LNCaP clone FGC (cell line): ENCODE measurements around the gene ATP5PD.

Experiments used
- DNase-seq: peaks from one replicate; pipeline ENCODE4 v3.0.0-alpha.2; 2011; ENCODE audit warnings: low read depth
- H3K4me3 ChIP-seq: 2 replicates; pipeline ENCODE4 v1.5.1; 2011; ENCODE audit warnings: mild to moderate bottlenecking, low read depth, low read length, control low read depth
- CTCF ChIP-seq: IDR thresholded peaks from 2 replicates; pipeline ENCODE4 v1.5.1; 2012; ENCODE audit warnings: mild to moderate bottlenecking; ENCODE audit not compliant: control insufficient read depth, insufficient read depth; ENCODE audit errors: extremely low read depth

ATP5PD gene

GRCh38 chr17:75046407-75047289 is at the start of gene ATP5PD, which contains the start of gene KCTD2:
TSS of gene ATP5PD (minus strand) at chr17:75046969. CDS start at chr17:75042650, 4,319 bp downstream.
TSS of gene KCTD2 (plus strand) at chr17:75047225. CDS start at chr17:75047251, 26 bp downstream.
- peak within 1 kb of the TSS; percentile 95 for H3K4me3 ChIP-seq
- DNase-seq: peak; percentile 90
- TF ChIP-seq CTCF: no peak

GRCh38 chr17:75096082-75096625 is 49.4 kb upstream of the ATP5PD start:
- DNase-seq: no peak
- TF ChIP-seq CTCF: no peak
- H3K4me3 ChIP-seq: no peak overlapping the region

GRCh38 chr17:75094871-75095399 is 48.2 kb upstream of the ATP5PD start:
- no peak for DNase-seq
- no peak for TF ChIP-seq CTCF
- no peak overlapping the region for H3K4me3 ChIP-seq

- no peak for TF ChIP-seq CTCF
- DNase-seq: no peak
- no peak overlapping the region for H3K4me3 ChIP-seq
These were observed 46.9 kb upstream of the ATP5PD start for GRCh38 chr17:75093548-75094158.

GRCh38 chr17:75091855-75092327 is 45.1 kb upstream of the ATP5PD start:
- DNase-seq: no peak
- H3K4me3 ChIP-seq: no peak overlapping the region
- TF ChIP-seq CTCF: no peak

- TF ChIP-seq CTCF: no peak
- DNase-seq: no peak
- H3K4me3 ChIP-seq: no peak overlapping the region
These were observed 44.4 kb upstream of the ATP5PD start for GRCh38 chr17:75090871-75091854.
